Peyer's patch (tissue), 4 donors: Measurements from ENCODE around the gene APLNR. TPM values are rescaled to one million over a fixed set of nuclear protein-coding genes. Genes with fewer than 3 reads are reported as not detected.

Experiments used
- DNase-seq, 3 donors: peaks; one replicate each; pipeline ENCODE4 v3.0.0-alpha.2; 2017 to 2019
- H3K27ac ChIP-seq, 4 donors: fragments of 200-600 bp; sonication (generic); one replicate each; pipeline ENCODE4 v1.5.1; 2016 to 2019
- H3K27me3 ChIP-seq, 2 donors: fragments of 200-600 bp; sonication (generic); one replicate each; pipeline ENCODE4 v1.5.1; 2019
- H3K36me3 ChIP-seq, 3 donors: fragments of 200-600 bp; sonication (generic); one replicate each; pipeline ENCODE4 v1.5.1; 2016 to 2019
- H3K4me1 ChIP-seq, 4 donors: fragments of 200-600 bp; sonication (generic); one replicate each; pipeline ENCODE4 v1.5.1; 2016 to 2019
- H3K4me3 ChIP-seq, 4 donors: fragments of 200-600 bp; sonication (generic); 1 replicate in 3 of 4; 2 replicates in 1 of 4; pipeline ENCODE4 v1.5.1; 2016 to 2019; ENCODE audit warnings: mild to moderate bottlenecking in 1 of 4
- H3K9me3 ChIP-seq, 4 donors: fragments of 200-600 bp; sonication (generic); one replicate each; pipeline ENCODE4 v1.5.1; 2016 to 2019; ENCODE audit warnings: mild to moderate bottlenecking in 1 of 4
- POLR2A ChIP-seq, 2 donors: fragments of 450-650 bp; IDR thresholded peaks; one replicate each; pipeline ENCODE4 v1.5.1; 2017; ENCODE audit warnings: antibody characterized with exemption in 2 of 2, mild to moderate bottlenecking in 2 of 2, moderate library complexity in 2 of 2
- total RNA-seq, 4 donors: library from RNA; depleted of rRNA; stranded (reverse); fragments of >200 nt; gene quantifications; one replicate each; pipeline ENCODE4 v1.1.0, GENCODE V29; 2016
- TF ChIP-seq, protein P1 (sequence below), 6 experiments: fragments of 450-650 bp in 4 of 6; fragments of 200-600 bp in 2 of 6; sonication (generic) in 1 of 6; IDR thresholded peaks; one replicate each; pipeline ENCODE4 v1.5.1; 2017 to 2019; ENCODE audit warnings: antibody characterized with exemption in 6 of 6, mild to moderate bottlenecking in 3 of 6, moderate library complexity in 1 of 6

Gene APLNR
- total RNA-seq, 4 donors from 2014 or later: 0.18 to 1.1 (median 0.65) TPM

DNA sequence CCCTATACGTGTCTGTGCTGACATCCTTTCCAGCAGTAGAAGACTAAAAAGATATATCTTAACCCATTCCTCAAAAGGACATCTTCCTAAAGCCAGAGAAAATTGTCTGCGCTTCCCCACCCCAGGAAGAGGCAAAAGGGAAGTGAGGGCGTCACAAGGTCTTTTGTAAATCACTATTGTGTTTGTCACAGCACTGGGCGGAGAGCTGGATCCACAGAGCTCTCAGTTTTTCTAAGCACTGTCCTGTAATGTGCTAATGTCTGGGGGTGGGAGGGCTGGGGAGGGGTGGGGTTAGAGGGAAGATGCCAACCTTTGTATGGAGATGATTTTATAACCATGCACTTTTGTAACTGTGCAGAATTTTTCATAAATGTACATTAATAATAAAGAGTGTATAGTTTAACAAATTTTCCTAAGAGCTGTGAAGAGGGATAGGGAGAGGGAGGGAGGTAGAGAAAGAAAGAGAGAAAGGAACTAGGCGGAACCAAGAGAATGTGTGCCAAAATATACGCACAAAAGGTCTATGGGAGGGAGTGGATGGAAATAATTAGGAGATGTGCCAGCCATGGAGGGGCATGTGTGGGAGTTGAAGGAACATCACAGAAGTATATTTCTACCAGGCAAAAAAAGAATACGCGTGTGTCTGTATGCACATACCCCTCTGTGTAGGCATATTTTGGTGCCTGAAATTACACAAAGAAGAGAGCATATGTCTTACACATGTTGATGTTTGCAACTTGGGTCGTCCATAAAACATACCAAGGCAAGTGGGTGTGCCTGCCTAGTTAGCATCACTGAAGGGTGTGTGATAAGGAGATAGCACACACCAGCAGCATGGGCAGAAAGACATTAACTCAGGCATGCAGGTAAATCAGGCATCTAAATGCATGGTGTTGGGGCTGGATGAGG is 45.5 kb downstream of the APLNR start:
- H3K4me3 ChIP-seq: no peak overlapping the region
- no peaks in the 10 kb centered on the region for H3K36me3 ChIP-seq
- TF ChIP-seq, protein P1, sequence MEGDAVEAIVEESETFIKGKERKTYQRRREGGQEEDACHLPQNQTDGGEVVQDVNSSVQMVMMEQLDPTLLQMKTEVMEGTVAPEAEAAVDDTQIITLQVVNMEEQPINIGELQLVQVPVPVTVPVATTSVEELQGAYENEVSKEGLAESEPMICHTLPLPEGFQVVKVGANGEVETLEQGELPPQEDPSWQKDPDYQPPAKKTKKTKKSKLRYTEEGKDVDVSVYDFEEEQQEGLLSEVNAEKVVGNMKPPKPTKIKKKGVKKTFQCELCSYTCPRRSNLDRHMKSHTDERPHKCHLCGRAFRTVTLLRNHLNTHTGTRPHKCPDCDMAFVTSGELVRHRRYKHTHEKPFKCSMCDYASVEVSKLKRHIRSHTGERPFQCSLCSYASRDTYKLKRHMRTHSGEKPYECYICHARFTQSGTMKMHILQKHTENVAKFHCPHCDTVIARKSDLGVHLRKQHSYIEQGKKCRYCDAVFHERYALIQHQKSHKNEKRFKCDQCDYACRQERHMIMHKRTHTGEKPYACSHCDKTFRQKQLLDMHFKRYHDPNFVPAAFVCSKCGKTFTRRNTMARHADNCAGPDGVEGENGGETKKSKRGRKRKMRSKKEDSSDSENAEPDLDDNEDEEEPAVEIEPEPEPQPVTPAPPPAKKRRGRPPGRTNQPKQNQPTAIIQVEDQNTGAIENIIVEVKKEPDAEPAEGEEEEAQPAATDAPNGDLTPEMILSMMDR (IDR thresholded peaks at IDR 0.05): no peak
- TF ChIP-seq POLR2A (IDR thresholded peaks at IDR 0.05): no peak
- H3K27me3 ChIP-seq: no peaks in the 10 kb centered on the region
- H3K27ac ChIP-seq: no peak overlapping the region
- H3K9me3 ChIP-seq: no peaks in the 10 kb centered on the region
- no peaks in the 10 kb centered on the region for H3K4me1 ChIP-seq
- DNase-seq: no peak

DNA sequence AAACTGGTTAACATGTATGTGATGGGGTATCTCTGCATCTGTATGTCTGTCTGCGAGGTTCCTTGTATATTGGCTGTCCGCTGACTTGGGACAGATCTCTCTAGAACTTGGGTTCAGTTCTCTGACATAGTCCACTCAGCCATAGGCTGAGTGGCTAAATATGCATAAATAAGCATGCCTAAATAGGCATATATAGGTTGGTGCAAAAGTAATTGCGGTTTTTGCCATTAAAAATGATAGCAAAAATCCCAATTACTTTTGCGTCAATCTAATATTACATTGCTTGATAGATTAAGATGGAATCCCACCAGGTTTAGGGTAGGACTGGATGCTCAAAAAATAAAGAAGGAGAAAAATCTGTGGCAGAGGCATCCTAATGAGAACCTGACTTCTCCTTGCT is 46.5 kb downstream of the APLNR start:
- TF ChIP-seq POLR2A (IDR thresholded peaks at IDR 0.05): no peak
- TF ChIP-seq, protein P1 (IDR thresholded peaks at IDR 0.05): no peak
- no peak overlapping the region for H3K4me3 ChIP-seq
- H3K27me3 ChIP-seq: no peaks in the 10 kb centered on the region
- H3K27ac ChIP-seq: no peak overlapping the region
- no peaks in the 10 kb centered on the region for H3K9me3 ChIP-seq
- H3K36me3 ChIP-seq: no peaks in the 10 kb centered on the region
- no peaks in the 10 kb centered on the region for H3K4me1 ChIP-seq
- DNase-seq: no peak

Other genes starting within 250 kb of the APLNR start
- gene OR5AK2, start 248.3 kb downstream of the APLNR start, total RNA-seq: not detected
- under 1 TPM in 1 of 4 donors, not detected in 3; 0.13 TPM for gene LRRC55, start 55.3 kb downstream of the APLNR start, total RNA-seq
- 100 to 1,000 TPM in 3 of 4 donors, 10 to 100 TPM in 1; 91.8 to 156 (median 139) TPM for gene TNKS1BP1, start 87.7 kb upstream of the APLNR start, total RNA-seq
- gene SSRP1, start 98.6 kb upstream of the APLNR start, total RNA-seq: 100 to 1,000 TPM in 1 of 4 donors, 10 to 100 TPM in 3; 39.9 to 106 (median 50.6) TPM
- under 1 TPM in 1 of 4 donors, not detected in 3; 0.80 TPM for gene P2RX3, start 101.1 kb upstream of the APLNR start, total RNA-seq
- gene PRG3, start 143.9 kb upstream of the APLNR start, total RNA-seq: not detected
- gene PRG2, start 153.4 kb upstream of the APLNR start, total RNA-seq: not detected
- 10 to 100 TPM in 3 of 4 donors, 1 to 10 TPM in 1; 5.1 to 38.8 (median 17.6) TPM for gene SLC43A3, start 189.9 kb upstream of the APLNR start, total RNA-seq
- gene RTN4RL2, start 223.3 kb upstream of the APLNR start, total RNA-seq: 1 to 10 TPM in 1 of 4 donors, not detected in 3; 1.2 TPM